ENCODE results near the gene AMY1B.
"Not testable (repeated sequence)": the region's sequence is repeated elsewhere in the genome, so short reads cannot be mapped to it uniquely, and the experiment has no call there.

Gene AMY1B

DNA sequence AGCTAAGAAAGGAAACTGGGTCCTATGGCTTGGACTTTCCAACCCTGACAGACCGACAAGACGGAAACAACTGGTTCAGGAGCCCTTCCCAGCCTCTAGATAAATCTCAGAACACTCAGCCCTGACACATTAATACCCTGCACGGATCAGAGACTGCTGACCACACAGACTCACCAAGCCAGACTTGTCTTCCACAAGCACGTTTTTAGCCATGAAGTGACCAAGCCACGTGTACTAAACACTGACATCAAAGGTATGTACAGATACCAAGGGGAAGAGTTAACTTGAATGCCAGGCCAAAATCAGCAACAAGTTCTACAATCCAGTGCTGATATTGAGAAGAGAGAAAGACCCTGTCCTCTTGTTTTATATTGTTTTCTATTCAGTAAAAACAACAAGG is at the start of gene AMY1B:
Gene AMY1B (minus strand): TSS at position 101 of the 400 bp plus-strand sequence. CDS start 571 bp downstream, outside the sequence.
- not testable (repeated sequence) for FAIRE-seq

DNA sequence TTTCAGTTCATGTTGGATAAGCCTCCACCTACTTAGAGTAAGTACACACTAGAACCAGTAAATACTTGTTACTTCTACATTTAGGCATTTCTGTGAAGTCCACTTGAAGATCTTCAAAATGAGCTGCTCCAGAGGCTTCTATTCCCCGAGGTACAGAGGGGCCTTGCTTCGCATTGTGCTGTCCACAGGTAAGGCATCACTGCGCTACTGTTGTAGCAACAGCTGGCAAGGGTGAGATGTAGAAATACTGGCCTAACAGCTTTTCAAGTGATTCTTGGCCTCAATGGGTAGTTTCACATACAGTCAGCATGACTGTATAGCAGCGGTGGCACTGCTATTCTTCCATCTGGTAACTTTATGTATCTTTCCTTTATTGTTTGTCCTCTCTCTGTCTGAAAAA is 49.0 kb upstream of the AMY1B start:
- not testable (repeated sequence) for FAIRE-seq

DNA sequence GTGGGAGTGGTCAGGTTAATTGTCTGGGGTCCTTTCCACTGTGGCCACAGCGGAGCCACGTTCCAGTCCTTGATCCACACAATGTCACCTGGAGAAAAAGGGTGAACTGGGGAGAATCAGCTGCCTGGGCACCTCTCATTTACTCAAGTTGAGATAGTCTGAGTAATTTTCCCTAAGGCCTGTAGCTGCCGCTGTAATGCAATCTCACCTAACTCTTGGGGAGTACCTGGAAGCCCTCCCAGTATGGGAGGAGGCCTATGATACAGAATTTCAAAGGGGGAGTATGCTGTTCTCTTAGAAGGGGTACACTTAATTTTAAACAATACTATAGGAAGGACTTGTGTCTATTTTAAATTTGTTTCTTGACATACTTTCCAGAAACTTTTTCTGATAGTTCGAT is 48.4 kb upstream of the AMY1B start:
- FAIRE-seq, result not testable (repeated sequence)

DNA sequence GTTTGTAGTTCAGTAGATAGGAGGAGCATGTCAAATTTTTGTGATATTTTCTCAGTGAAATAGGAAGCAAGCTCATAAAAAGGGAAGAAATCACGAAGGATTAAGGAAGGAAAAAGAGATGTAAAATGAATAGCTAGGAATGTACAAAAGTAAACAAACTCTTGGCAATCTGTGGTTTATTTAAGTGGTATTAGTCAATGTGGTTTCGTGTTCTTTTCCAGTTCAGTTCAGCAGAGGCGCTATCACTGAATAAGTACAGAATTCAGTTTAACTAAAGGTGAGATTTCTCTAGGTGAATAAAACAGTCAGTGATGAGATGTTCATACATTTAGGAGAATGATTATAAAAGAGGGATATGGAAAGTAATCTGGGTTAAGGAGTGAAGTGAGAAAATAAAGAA is 42.0 kb upstream of the AMY1B start:
- FAIRE-seq, result peak; percentile 94

DNA sequence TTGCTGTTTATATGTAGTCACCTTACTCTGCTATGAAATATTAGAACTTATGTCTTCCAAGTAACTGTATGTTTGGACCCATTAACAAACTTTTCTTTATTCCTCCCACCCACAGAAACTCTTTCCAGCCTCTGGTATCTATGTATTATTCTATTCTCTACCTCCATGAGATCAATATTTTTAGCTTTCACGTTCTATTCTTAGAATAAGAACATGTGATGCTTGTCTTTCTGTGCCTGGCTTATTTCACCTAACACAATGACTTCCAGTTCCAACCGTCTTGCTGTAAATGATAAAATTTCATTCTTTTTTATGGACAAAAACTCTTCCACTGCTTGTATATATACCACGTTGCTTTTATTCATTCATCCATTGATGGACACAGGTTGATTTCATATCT is 39.3 kb upstream of the AMY1B start:
- not testable (repeated sequence) for FAIRE-seq

DNA sequence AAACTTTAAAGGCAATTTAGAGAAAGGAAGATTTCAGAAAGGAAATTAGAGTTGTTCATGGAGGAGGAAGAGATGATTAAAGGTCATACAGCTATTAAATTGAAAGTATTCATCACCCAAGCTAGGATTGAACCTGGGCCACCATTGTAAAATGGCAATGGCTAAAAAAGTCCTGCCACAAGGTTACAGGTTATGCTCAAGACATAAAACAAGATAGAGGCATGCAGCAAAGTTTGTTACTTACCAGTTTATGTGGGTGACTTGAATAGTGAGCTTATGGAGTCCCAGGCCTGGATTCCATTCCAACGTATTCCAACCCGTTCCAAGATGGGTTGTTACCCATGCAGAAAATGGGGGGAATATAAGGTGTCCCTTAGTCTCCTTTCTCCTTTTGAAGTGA is 25.5 kb upstream of the AMY1B start:
- FAIRE-seq, result not testable (repeated sequence)

DNA sequence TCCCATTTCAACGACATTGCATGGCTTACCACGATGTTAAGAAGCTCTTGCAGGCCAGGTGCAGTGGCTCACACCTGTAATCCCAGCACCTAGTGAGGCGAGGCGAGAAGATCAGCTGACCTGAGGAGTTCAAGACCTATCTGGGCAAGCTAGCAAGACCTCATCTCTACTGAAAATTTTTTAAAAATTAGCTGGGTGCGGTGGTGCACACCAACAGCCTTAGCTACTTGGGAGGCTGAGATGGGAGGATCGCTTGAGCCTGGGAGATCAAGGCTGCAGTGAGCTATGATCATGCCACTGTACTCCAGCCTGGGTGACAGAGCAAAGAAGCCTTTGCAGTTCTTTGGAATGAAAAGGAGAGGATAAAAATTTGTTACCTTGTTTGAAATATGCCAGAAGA is 21.4 kb upstream of the AMY1B start:
- not testable (repeated sequence) for FAIRE-seq

DNA sequence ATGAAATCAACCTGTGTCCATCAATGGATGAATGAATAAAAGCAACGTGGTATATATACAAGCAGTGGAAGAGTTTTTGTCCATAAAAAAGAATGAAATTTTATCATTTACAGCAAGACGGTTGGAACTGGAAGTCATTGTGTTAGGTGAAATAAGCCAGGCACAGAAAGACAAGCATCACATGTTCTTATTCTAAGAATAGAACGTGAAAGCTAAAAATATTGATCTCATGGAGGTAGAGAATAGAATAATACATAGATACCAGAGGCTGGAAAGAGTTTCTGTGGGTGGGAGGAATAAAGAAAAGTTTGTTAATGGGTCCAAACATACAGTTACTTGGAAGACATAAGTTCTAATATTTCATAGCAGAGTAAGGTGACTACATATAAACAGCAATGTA is 14.4 kb upstream of the AMY1B start:
- FAIRE-seq, result not testable (repeated sequence)

DNA sequence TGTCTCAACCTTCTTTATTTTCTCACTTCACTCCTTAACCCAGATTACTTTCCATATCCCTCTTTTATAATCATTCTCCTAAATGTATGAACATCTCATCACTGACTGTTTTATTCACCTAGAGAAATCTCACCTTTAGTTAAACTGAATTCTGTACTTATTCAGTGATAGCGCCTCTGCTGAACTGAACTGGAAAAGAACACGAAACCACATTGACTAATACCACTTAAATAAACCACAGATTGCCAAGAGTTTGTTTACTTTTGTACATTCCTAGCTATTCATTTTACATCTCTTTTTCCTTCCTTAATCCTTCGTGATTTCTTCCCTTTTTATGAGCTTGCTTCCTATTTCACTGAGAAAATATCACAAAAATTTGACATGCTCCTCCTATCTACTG is 11.7 kb upstream of the AMY1B start:
- peak; percentile 21 for FAIRE-seq

DNA sequence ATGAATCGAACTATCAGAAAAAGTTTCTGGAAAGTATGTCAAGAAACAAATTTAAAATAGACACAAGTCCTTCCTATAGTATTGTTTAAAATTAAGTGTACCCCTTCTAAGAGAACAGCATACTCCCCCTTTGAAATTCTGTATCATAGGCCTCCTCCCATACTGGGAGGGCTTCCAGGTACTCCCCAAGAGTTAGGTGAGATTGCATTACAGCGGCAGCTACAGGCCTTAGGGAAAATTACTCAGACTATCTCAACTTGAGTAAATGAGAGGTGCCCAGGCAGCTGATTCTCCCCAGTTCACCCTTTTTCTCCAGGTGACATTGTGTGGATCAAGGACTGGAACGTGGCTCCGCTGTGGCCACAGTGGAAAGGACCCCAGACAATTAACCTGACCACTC is 5.2 kb upstream of the AMY1B start:
- not testable (repeated sequence) for FAIRE-seq

DNA sequence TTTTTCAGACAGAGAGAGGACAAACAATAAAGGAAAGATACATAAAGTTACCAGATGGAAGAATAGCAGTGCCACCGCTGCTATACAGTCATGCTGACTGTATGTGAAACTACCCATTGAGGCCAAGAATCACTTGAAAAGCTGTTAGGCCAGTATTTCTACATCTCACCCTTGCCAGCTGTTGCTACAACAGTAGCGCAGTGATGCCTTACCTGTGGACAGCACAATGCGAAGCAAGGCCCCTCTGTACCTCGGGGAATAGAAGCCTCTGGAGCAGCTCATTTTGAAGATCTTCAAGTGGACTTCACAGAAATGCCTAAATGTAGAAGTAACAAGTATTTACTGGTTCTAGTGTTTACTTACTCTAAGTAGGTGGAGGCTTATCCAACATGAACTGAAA is 4.7 kb upstream of the AMY1B start:
- not testable (repeated sequence) for FAIRE-seq

DNA sequence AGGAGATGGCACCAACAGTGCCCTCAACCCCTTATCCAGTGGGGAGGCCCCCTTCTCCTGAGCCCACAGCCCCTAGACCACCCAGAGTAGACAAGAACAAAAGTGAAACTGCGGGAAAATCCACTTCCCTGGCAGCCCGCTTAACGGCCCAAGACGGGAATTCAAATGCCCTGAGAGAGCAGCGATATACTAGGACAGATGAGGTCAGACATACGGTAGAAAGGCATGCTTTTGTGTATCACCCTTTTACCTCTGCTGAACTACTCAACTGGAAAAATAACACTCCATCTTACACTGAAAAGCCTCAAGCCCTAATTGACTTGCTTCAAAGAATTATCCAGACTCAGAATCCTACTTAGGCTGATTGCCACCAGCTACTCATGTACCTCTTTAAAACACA is 1.4 kb upstream of the AMY1B start:
- FAIRE-seq, result not testable (repeated sequence)

DNA sequence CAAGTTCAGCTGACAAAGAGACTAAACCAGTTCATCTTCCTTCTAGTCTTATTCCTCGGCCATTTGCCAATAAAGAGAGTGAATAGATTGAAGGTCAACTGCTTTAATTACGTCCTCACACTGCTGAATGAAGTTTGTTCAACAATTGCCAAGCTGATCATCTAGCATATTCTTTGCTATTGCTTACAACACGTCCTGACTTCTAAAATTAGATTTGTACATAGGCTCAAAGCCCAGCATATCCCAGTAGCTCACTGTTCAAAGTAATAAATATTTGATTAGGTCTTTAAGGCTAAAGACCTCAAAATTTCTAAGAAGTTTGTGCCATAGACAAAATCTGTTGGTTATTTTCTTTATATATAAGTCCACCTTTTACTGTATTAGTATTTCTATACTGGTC is 19.7 kb downstream of the AMY1B start:
- peak; percentile 74 for FAIRE-seq

DNA sequence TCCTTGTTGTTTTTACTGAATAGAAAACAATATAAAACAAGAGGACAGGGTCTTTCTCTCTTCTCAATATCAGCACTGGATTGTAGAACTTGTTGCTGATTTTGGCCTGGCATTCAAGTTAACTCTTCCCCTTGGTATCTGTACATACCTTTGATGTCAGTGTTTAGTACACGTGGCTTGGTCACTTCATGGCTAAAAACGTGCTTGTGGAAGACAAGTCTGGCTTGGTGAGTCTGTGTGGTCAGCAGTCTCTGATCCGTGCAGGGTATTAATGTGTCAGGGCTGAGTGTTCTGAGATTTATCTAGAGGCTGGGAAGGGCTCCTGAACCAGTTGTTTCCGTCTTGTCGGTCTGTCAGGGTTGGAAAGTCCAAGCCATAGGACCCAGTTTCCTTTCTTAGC is 40.5 kb downstream of the AMY1B start, which contains the start of gene AMY1A:
Gene AMY1A (plus strand): TSS at position 301 of the 400 bp plus-strand sequence. CDS start 571 bp downstream, outside the sequence.
- FAIRE-seq, result not testable (repeated sequence)

DNA sequence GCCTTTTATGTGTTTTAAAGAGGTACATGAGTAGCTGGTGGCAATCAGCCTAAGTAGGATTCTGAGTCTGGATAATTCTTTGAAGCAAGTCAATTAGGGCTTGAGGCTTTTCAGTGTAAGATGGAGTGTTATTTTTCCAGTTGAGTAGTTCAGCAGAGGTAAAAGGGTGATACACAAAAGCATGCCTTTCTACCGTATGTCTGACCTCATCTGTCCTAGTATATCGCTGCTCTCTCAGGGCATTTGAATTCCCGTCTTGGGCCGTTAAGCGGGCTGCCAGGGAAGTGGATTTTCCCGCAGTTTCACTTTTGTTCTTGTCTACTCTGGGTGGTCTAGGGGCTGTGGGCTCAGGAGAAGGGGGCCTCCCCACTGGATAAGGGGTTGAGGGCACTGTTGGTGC is 41.9 kb downstream of the AMY1B start:
- not testable (repeated sequence) for FAIRE-seq

DNA sequence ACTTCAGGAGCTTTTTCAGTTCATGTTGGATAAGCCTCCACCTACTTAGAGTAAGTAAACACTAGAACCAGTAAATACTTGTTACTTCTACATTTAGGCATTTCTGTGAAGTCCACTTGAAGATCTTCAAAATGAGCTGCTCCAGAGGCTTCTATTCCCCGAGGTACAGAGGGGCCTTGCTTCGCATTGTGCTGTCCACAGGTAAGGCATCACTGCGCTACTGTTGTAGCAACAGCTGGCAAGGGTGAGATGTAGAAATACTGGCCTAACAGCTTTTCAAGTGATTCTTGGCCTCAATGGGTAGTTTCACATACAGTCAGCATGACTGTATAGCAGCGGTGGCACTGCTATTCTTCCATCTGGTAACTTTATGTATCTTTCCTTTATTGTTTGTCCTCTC is 45.1 kb downstream of the AMY1B start:
- not testable (repeated sequence) for FAIRE-seq

DNA sequence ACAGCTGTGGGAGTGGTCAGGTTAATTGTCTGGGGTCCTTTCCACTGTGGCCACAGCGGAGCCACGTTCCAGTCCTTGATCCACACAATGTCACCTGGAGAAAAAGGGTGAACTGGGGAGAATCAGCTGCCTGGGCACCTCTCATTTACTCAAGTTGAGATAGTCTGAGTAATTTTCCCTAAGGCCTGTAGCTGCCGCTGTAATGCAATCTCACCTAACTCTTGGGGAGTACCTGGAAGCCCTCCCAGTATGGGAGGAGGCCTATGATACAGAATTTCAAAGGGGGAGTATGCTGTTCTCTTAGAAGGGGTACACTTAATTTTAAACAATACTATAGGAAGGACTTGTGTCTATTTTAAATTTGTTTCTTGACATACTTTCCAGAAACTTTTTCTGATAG is 45.7 kb downstream of the AMY1B start:
- not testable (repeated sequence) for FAIRE-seq

DNA sequence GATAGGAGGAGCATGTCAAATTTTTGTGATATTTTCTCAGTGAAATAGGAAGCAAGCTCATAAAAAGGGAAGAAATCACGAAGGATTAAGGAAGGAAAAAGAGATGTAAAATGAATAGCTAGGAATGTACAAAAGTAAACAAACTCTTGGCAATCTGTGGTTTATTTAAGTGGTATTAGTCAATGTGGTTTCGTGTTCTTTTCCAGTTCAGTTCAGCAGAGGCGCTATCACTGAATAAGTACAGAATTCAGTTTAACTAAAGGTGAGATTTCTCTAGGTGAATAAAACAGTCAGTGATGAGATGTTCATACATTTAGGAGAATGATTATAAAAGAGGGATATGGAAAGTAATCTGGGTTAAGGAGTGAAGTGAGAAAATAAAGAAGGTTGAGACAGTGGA is 52.1 kb downstream of the AMY1B start:
- peak; percentile 84 for FAIRE-seq

DNA sequence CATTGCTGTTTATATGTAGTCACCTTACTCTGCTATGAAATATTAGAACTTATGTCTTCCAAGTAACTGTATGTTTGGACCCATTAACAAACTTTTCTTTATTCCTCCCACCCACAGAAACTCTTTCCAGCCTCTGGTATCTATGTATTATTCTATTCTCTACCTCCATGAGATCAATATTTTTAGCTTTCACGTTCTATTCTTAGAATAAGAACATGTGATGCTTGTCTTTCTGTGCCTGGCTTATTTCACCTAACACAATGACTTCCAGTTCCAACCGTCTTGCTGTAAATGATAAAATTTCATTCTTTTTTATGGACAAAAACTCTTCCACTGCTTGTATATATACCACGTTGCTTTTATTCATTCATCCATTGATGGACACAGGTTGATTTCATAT is 54.8 kb downstream of the AMY1B start:
- not testable (repeated sequence) for FAIRE-seq
